ENCODE measurements around the gene ZNF398.
A peak's percentile ranks its signal among the peaks of the same experiment; 100 is the strongest.
"Not testable (repeated sequence)": the region's sequence is repeated elsewhere in the genome, so short reads cannot be mapped to it uniquely, and the experiment has no call there.

ZNF398 gene

DNA sequence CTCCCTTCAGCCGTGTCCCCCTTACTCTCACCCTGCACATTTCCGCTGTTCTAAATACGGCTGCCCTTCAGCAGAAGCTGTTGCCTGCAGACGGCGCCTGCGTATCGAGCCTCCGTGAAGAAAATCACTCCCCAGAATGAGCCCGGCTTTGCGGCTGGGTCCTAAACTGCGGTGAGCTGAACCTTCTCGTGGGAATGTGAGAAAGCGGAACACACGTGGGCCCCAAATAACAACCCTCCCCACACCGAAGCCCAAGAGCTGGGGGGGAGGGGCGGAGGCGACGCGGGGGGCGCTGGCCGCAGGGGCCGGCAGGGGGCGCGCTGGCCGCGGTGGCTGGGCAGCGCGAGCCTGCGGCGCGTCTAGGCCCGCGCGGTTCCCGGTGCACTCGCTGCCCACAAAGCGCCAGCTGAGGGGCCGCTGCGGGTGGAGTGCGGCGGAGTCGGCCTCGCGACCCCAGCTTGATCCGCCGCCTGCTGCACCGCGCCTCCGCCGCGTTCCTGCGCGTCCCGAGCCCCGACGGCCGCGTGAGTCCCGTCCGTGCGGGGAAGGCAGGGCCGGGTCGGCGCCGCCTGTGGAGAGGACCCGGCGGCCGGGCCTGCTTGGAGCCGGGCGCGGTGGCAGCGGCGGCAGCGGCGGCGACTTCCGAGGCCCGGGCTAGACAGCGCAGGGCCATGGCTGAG is at the start of gene ZNF398:
TSS of gene ZNF398 (plus strand) at position 382 of the 680 bp plus-strand sequence. CDS start at position 672, 290 bp downstream.
- peak; percentile 81 to 96 (median 92) for DNase-seq

GRCh38 chr7:149099058-149099457 is 48.2 kb upstream of the ZNF398 start:
- no peak for DNase-seq

- no peak for DNase-seq
These were observed 46.4 kb upstream of the ZNF398 start for GRCh38 chr7:149100821-149101220.

GRCh38 chr7:149102666-149103065 is 44.6 kb upstream of the ZNF398 start:
- DNase-seq, result no peak

DNA sequence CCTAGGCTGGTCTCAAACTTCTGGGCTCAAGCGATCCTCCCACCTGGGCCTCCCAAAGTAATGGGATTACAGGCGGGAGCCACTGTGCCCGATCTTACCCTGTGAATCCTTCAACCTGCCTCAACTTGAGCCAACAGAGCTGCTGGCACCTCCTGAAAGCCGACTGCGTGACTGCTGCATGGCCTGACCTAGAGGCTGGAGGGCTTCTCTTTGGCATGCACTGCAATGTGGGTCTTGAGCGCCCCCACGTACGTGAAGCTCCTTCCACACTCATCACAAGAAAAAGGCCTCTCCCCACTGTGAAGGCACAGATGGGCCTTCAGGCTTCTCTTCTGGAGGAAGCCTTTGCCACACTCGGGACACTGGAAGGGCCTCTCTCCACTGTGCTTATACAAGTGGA is 43.8 kb upstream of the ZNF398 start:
- no peak for DNase-seq

DNA sequence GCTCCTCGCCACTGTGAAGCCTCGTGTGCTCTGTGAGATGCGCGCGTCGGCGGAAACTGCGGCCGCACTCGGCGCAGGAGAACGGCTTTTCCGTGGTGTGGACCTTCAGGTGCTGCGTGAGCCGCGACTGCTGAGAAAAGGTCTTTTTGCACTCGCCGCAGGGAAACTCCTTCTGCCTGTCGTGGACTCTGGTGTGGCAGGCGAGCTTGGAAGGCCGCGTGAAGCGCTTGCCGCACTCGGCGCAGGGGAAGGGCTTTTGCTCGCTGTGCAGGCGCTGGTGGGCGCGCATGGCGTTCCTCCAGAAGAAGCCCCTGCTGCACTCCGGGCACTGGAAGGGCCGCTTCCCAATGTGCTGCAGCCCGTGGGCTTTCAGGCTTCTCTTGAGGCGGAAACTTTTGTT is 43.0 kb upstream of the ZNF398 start:
- DNase-seq, result no peak

- no peak for DNase-seq
These were observed 42.5 kb upstream of the ZNF398 start for GRCh38 chr7:149104749-149105148.

- DNase-seq, result no peak
These were observed 37.3 kb upstream of the ZNF398 start for GRCh38 chr7:149109969-149110368.

GRCh38 chr7:149125189-149125862 is 21.9 kb upstream of the ZNF398 start:
- peak in 2 of 3 donors; percentile 8 to 18 for DNase-seq

DNA sequence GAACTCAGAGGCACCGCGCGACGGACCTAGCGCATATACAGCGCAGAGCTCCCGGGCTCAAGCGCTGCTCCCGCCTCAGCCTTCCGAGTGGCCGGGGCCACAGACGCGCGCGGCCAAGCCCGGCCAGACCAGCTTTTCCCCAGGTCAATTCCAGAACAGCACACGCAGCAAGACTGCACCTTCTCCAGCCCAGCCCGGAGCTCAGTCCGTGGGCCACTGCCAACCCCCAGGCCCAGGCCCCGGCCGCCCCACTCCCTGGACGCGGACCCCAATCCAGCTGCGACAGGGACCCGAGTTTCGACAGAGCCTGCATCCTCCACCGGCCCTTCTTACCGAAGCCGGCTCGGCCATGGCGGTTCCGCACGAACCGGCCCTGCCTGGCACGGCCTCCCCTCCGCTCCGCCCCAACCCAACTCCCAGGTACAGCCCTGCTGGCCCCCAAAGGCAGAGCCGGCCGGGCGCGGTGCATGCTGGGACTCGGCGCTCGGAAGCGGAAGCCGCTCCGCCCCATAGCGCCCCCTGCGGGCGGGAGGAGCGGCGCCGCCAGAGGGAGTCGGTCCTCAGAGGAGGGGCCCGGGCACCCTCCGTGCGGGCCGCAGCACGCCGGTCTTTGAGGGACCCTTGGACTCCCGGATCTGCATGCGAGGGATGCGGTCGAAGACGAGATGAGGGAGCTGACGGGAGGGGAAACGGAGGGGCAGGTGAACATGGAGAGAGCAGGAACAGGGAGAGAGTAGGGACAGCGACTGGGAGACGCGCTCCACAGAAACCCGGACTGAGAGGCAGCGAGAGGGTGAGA is 21.2 kb upstream of the ZNF398 start, which contains the start of gene ZNF425:
TSS of gene ZNF425 (minus strand) at position 462 of the 799 bp plus-strand sequence. CDS start at position 351, 111 bp downstream.
- peak; percentile 96 to 99 (median 97) for DNase-seq

DNA sequence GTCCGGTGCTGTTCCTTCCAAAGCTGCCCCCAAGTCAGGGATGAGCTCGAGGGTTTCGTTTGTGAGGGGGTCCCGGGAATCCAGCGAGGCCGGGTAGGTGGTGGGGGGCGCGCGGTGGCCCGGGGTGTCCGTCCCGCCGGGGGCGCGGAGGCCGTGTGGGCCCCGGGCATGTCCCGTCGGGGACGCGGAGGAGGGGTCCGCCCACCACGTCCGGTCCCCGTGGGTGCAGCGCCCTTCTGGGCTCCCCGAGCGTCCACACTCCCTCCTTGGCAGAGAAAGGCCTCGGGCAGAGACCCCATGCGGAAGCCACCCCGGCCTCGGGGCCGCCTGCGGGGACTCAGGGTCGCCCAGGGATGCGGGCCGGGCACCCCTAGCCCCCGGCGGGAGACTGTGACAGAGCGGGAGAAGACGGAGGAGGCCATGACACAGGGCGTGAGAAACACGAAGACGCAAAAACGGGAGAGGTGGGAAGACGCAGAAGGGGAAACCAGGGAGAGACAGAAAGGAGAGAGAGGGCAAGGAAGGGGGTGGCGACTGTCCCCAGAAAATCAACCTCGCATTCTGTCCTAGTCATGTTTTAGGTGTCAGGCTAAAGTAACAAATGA is 20.5 kb upstream of the ZNF398 start:
- DNase-seq, result peak; percentile 66 to 87 (median 75)

DNA sequence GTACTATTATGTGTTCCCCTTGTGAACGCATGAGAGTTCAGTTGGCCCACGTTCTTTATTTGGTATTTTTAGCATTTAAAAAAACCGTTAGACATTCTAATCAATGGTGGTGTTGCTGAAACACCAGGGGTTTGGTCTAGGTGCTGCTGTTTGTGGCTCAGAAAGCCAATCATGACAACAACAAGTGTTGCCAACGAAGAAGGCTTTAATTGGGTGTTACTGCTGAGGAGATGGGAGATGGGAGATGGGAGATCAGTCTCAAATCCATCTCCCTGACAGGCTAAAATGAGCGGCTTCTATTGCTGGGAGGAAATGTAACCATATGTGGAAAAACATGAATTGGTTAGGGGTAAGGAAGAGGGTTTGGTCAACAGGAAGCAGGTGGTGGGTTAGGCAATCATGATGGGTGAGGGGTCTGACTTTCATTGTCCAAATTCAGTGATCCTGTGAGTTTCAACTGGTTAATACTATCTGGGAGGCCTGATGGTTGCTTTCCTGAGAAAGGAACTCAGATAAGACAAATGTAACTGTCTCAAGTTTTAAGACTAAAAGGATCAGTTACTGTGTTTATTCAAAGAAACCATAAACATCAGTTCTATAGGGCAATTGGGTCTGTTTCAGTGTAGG is 16.6 kb upstream of the ZNF398 start:
- DNase-seq, result no peak

DNA sequence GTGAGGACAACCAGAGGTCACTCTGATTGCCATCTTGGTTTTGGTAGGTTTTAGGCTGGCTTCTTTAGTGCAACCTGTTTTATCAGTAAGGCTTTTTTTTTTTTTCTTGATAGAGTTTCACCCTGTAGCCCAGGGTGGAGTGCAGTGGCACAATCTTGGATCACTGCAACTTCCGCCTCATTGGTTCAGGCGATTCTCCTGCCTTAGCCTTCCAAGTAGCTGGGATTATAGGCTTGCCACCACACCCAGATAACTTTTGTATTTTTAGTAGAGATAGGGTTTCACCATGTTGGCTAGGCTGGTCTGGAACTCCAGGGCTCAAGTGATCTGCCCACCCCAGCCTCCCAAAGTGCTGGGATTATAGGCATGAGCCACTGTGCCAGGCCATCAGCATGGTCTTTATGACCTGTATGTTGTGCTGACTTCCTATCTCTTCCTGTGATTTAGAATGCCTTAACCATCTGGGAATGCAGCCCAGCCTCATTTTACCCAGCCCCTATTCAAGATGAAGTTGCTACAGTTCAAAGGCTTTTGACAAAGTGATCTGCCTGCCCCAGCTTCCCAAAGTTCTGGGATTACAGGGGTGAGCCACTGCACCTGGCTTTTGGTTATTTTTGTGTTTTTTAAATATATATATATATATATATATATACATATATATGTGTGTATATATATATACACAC is 14.1 kb upstream of the ZNF398 start:
- DNase-seq, result no peak

DNA sequence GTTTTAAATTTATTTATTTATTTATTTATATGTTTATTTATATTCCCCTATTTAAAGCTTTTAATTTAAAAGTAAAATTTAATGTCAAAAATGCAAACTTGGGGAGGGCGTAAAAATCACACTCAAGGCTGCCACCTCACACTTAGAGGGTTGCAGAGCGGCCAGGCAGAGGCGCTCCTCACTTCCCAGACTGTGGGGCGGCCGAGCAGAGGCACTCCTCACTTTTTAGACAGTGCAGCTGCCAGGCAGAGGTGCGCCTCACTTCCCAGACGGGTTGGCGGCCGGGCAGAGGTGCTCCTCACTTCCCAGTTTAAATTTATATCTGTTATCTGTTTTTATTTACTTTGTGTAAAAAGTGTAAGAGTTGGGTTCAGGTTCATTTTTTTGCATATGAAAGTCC is 11.1 kb upstream of the ZNF398 start:
- DNase-seq, result no peak

GRCh38 chr7:149140831-149141230 is 6.4 kb upstream of the ZNF398 start:
- peak; percentile 80 to 90 (median 85) for DNase-seq

GRCh38 chr7:149141893-149142292 is 5.4 kb upstream of the ZNF398 start:
- no peak for DNase-seq

DNA sequence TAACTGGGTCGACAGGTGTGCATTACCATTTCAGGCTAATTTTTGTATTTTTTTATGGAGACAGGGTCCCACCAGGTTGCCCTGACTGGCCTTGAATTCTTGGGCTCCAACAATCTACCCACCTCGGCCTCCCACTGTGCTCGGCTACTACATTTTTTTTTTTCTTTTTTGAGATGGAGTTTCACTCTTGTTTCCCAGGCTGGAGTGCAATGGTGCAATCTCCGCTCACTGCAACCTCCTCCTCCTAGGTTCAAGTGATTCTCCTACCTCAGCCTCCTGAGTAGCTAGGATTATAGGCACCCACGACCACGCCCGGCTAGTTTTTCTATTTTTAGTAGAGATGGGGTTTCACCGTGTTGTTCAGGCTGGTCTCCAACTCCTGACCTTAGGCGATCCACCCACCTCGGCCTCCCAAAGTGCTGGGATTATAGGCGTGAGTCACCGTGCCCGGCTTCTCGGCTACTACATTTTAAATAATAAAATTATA is 2.8 kb upstream of the ZNF398 start:
- DNase-seq, result not testable (repeated sequence)

DNA sequence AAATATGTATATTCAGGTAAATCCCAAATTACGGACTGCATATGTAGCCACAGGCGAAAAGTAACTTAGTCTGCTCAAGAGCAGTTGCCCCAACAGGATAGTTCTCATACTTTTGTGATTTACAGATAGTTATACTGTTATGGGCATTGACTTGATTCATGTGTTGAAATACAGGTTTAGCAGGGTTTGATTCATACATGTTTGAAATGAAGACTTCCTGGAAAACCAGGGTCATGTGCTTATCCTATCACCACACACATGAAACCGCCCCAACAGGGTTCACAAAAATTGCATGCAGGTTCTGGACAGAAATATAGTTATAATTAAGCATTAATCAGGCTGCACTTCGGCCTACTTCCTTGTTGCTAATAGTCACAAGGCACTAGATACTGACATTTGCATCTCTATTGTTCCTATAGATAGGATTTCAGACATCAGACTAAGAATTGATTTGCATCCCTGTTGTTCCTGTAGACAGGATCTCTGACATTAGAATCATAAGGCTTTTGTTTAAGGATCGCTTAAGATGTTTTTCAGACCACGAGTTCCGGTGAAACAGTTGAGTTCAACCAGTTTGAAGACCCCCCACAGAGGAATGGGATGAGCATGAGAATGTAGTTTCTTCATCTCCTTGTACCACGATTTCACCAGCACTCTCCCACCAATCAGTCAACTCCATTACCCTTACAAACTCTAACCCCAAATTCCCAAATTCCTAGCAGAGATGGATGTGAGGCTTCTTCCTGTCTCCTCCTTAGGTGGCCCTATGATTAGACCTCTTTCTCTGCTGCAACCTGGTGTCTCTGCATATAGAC is 2.0 kb upstream of the ZNF398 start:
- peak; percentile 27 to 47 (median 30) for DNase-seq

- DNase-seq, result peak; percentile 71 to 87 (median 81)
These were observed 750 bp downstream of the ZNF398 start for GRCh38 chr7:149147752-149148653.

DNA sequence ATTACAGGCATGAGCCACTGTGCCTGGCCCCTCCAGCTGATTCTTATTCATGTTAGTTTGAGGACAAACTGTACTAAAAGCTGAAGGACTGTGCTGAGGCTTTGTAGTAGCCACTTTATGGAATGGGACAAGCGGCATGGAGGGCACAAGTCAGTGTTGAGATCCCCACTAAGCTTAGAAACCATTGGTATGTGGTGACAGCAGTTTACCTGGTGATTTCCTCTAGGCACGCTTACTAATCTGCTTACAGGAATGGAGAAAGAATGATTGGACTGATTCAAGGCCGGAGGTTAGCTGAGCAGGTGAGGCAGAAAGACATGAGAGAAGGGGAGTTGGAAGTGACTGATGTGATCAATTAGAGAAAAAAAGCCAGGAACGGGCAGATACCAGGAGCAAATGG is 3.7 kb downstream of the ZNF398 start:
- no peak for DNase-seq
